CD4-positive, alpha-beta T cell treated with Interleukin-4 for 4 hours (primary cell): ENCODE data around the gene IGSF22.

ENCODE experiments used
- DNase-seq: peaks from one replicate; pipeline ENCODE4 v3.0.0-alpha.2; 2020

Gene IGSF22

DNA sequence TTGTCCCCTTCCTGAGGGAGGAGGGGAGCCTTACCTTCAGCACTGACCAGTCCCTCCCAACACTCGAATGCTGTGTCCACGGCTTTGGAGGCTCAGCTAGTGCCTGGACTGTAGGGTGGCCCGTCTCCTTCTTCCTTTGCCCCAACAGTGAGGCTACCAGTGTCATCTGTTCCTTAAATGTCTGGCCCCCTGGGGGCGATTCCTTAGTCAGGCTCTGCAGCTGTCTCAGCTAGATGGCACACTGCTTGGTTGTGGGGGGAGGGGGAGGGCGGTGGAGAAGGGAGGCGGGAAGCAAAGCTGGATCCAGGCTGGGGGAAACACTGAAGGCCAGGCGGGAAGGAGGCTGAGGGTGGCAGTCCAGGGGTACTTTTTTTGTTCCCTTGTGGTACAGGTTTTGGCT, at the start of gene IGSF22:
Gene IGSF22, minus strand, starts transcription at position 149 of the 400 bp plus-strand sequence. CDS start 1,952 bp downstream, outside the sequence.
- DNase-seq, result no peak

DNA sequence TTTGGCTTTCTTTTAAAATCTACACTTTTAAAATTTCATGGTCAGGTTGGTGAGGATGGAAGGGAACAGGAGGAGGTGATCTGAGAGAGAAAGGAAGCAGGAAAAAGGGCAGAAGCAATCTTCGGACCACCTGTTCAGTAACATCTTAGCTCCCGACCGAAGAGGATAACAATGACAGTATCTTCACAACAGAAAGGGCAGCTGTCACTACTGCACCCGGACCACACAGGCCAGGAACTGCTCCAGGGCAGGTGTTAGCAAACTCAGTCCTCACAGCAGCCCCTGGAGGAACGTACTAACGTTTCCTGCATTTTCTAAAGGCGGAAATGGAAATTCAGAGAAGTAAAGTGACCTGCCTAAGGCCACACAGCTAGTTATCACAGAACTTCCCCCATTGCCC, 48.8 kb upstream of the IGSF22 start:
- no peak for DNase-seq

DNA sequence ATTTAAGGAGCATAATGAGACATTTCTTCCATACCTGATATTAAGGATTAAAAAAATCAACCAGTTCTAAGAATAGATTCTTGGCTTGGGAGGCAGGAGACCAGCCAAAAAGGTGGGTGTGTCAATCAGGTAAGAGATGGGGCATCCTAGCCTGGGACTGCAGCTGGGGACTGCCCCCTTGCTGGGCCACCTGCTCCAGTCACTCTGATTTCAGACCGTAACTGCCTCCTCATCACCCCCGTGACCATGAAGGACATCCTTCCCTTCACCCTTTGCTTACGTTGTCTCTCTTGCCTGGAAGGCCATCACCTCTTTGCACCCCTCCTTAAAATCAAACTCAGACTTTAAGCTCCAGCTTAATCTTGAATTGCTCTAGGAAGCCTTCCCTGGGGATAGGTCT, 47.7 kb upstream of the IGSF22 start:
- DNase-seq, result no peak

DNA sequence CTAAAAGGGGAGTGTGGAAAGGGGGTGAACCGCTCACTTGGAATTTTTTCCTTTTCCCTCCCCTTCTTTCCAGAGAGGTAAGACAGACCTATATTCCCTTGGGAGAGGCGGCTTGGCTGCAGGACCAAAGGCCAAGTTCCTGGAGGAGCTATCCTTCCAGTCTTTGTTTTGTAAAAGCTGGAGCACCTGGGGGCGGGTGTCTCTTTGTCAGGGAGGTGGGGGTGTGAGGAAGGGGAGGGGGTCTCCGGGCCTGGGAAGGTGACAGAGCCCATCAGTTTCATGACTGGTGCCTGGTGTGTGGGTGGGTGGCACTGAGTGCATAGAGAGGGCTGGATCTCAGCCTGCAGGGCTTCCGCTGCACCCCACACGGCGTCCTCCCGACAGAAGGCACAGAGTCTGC, 47.1 kb upstream of the IGSF22 start:
- no peak for DNase-seq

DNA sequence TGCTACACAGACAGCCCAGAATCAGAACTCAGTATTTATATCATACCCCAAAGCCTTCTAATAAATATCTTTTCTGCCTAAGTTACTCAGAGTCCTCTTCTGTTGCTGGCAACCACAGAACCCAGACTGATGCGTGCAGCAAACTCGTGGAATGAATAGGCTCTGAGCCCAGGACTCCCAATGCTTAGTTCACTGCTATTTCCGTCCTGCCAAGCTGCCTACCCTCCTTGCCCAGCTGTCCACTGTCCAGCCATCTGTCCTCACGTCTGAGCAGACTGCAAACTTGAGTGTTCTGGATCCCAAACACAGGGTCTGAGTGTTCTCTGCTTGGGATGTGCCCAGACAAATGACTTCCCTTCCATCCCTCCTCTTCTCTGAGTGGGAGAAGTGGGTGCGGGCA, 46.2 kb upstream of the IGSF22 start:
- DNase-seq, result no peak

DNA sequence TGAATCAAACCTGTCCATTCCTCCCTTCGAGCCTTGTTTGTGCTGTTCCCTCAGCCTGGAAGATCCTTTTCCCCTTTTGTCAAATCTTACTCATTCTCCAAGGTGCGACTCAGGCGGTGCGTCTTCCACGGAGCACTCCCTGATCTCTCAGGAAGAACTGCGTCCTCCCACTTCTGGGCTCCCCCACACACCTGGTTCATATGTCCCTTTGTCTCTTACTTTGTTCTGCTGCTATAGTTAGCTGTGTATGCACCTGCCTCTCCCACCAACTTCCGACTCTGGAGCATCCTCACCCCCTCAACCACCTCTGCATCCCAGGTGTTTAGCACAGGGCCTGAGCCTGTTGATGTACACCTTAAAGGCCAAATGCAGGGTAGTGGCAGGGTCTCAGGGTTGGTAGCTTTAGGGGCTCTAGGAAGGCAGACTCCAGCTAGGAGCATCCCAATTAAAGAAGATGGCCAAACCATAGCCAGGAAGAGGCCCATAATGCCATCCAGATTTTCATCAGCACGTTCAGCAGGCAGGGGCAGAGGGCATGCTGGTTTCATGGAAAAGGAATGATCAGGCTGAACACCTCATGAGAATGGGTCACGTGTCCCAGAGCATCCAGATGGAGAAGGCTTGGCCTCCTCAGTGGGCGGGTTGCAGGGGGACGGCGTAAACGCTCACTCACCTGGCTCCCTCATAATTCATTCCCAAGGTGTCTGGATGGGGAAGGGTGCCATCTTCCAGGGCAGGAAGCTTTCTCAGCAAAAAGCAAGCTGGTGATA, 45.5 kb upstream of the IGSF22 start:
- DNase-seq, result no peak

DNA sequence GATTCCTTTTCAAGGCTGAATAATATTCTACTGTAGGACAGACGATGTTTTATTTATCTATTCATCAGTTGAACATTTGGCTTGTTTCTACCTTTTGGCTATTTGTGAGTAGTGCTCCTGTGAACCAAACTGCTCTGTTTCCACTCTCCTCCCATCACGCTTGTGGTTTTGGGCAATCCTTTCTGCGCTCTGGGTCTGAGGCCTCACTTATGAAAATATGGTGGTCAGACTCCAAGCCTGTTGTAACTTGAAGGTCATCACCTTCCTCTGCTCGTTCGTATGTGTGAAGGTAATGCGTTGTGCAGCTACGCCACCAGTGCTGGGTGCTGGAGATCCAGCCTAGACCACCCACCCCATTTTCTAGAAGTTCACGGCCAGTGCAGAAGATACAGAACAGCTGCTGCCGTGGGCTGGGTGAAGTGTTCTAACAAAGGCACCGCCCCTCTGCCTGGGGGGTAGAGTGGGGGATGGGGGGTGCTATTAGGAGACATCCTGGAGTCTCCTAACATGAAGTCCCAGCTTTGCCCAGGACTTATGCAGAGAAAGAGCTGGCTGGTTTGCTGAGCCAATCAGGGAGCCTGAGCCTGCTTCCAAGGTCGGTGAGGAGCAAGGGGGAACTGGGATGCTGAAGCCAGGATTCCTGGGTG, 44.6 kb upstream of the IGSF22 start:
- no peak for DNase-seq

DNA sequence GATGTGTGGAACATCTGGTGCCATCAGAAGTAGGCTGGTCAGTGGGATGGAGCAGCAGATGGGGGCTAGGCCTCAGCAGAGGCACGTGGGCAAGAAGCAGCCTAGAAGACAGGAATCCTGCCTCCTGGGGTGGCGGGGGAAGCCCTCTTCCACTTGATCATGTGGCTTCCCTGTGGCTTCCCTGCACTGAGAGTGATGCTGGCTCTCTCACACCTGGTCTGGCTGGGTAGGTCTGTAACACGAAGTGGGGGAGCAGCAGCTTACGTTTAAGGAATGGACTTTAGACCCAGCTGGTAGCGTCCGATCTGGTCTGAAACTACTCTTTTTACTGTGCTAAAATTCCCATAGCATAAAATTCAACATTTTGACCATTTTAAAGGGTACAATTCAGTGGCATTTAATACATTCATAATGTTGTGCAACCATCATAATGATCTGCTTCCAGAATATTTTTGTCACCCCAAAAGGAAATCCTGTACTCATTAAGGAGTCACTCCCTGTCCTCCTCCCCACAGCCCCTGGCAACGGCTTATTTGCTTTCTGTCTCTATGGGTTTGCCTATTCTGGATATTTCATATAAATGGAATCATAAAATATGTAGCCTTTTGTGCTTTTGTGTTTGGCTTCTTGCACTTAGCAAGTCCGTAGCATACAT, 43.9 kb upstream of the IGSF22 start:
- no peak for DNase-seq

DNA sequence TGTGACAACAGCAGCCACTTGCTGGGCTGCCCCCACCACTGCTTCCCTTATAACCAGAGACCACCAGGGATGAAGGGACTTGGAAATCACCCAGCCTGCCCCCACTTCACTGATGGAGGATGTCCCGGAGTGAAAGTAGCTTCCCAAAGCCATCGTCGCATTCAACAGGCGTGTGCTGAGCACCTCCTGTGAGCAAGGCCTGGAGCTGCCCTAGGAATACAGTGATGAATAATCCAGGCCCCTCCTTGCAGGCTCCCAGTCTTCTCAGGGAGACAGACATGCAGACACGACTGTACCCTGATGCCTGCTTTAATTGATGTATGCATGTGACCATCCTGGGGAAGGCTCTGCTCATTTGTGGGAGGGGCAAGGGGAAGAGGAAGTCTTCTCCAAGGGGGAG, 43.0 kb upstream of the IGSF22 start:
- no peak for DNase-seq

DNA sequence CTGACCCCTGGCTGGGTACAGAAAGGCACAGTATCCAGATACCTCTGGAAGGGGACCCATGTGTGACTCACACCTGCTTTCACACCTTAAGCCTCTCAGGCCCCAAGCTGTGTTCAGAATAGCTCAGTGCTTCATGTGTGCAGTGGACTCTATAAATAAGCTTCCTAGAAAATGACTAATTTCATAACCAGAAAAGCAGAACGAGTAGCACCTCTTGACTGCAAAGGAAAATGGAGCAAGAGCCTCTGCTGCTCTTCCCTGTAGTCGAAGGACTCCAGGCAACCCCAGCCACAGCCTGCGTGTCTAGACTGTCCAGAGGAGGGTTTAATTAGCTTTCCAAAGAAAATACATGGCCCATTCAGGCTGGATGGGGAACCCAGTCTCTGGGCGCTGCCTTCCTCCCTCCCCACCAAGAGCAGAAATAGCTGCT, 42.5 kb upstream of the IGSF22 start:
- DNase-seq, result no peak

DNA sequence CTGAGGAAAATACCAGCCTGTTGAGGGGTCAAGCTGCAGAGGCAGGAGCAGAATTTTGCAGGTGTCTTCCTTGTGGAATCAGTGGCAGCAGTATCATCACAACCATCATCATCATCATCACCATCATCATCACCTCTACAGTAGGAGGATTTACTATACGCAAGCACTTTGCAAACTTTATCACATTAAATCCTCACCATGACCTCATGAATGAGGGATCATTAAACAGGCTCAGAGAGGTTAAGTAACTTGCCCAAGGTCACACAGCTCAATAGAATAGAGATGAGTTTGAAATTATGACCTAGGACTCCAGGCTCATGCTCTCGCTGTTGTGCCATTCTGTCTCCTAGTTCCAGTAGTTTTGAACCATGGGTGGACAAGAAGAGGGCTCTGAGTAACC, 40.0 kb upstream of the IGSF22 start:
- DNase-seq, result no peak

DNA sequence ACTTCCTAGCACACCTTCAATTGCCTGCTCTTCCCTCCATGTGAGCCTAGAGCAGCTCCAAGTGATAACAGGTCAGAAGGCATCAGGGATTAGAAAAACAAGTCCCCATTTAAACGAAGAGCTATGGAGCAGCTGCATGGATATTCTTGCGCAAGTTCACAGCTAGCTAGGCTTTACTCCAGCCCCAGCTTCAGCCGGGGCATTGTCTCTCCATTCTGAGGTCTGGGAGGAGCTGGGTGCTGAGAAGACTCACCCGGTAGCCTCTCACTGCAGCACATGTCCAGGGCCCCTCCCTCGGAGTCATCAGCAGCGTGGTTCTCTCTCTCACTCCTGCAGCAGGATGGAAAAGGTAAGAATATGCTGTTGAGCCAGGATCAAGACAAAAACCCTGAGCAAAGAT, 39.6 kb upstream of the IGSF22 start:
- DNase-seq, result no peak

DNA sequence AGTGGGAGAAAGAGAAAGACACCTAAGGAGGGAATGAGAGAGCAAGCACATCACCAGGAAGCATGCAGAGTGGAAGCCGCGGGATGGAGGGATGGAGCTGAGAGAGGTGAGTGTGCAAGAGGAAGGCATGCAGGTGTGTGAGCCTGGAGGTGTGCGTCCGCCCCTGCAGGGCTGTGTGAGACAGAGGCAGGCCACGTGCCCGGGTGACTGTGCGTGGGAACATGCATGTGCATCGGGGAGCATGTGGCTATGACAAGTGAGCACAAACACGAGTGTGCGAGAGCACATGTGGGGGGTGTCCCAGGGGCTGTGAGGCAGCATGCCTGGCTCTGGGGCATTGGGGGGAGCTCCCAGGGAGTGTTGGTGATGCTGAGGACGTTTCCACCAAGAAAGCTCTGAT, 35.8 kb upstream of the IGSF22 start:
- no peak for DNase-seq

DNA sequence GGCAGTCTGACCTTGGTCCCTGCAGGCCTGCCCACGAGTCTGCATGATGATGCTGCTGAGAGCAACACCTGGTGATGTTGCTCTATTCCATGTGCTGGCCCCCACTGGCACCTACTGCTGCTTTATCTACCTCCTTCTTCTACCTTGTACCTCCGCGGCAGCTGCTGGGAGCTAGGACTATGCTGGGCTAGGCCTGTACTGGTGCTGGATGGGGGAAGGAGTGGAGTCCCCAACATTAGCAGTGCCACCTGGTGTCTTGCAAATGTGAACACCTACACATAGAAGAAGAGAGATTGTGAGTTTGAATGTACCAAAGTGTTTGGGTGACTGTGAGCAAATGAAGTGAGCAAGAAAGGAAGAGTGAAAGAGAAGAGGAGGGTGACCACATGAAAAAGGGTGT, 35.2 kb upstream of the IGSF22 start:
- DNase-seq, result no peak

DNA sequence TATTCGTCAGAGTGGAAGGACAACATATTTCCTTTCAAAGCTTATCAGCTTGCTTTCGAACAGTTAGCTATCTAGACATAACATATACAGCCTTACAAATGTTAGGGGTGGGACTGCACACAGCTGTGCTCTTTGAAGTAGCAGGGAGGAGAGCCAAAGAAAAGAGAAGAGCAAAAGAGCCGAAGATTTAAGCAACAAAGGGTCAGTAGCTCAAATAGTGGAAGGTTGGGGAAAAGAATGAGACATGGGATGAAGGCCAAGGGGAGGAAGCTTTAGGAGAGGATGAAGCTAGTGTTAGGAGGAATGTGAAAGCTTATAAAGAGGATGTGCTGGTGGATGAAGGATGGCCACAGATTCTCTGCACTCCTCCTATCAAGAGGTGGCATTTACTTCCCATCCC, 31.8 kb upstream of the IGSF22 start:
- DNase-seq, result no peak

DNA sequence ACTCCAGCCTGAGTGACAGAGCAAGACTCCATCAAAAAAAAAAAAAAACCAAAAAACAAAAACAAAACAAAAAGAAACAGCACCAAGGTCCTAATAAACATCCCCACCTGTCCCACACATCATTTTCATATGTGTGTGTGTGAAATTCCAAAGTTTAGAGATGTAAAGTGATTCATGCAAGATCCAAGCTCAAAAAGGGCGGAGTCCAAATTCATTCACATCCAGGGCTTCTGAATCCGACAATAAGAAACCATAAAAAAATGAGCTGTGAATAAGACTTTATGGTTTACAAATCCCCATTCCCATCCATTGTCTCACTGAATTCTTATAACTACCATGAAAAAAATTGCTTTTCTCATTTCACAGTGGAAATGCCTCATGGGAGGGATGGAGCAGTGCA, 30.9 kb upstream of the IGSF22 start:
- no peak for DNase-seq

DNA sequence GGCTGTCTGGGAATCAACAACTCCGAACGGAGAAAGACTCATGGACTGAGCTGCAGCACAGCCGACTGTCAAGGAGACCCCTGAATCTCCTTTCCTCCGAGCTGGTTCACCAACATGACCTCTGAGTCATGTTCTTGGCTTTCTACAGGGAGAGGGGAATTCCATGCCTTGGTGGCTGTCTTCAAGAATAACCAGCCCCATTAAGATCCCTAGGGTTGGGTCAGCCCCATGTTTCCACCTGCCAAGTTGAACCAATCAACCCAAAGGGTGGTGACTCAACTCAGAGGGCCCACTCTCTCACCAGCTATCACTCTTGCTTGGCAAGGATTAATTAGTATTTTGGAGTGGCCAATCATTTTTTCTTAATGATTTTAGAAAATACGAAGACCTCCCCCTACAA, 28.3 kb upstream of the IGSF22 start:
- DNase-seq, result no peak

DNA sequence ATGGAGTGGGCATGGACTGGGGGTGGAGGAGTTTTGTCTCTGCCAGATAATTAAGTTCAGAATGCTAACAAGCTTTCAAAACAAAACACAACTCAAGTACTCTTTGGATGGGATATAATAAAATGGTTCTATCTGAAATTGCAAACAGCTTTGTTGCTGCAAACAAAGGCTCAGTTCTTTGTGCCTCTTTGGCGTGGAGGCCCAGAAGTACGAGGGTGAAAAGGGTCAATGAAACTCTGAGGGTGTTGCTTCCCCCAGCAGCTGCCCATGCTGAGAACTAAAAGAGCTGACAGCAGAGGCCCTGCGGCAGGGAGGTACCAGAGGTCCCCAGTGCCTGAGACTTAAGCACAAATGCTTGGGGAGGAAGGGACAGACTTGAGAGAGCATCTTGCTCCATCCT, 26.5 kb upstream of the IGSF22 start:
- DNase-seq, result no peak

DNA sequence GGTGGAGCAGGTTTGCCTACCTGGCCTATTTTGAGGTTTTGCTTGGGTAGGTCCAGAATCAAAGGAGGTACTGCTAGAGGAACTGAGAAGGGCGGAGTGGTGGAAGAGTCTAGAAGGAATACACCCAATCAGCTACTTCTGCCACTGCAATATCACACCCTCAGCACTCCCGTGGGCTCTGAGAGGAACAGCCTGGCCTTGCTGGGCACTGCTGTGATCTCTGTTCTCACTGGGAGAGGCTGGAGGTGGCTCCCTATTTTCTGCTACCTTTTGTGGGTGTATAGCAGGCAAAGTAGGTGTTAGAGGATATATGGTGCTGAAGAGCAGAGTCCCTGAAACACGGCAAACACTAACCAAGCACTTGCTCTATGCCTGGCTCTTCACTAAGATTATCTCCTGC, 25.0 kb upstream of the IGSF22 start:
- DNase-seq, result no peak

DNA sequence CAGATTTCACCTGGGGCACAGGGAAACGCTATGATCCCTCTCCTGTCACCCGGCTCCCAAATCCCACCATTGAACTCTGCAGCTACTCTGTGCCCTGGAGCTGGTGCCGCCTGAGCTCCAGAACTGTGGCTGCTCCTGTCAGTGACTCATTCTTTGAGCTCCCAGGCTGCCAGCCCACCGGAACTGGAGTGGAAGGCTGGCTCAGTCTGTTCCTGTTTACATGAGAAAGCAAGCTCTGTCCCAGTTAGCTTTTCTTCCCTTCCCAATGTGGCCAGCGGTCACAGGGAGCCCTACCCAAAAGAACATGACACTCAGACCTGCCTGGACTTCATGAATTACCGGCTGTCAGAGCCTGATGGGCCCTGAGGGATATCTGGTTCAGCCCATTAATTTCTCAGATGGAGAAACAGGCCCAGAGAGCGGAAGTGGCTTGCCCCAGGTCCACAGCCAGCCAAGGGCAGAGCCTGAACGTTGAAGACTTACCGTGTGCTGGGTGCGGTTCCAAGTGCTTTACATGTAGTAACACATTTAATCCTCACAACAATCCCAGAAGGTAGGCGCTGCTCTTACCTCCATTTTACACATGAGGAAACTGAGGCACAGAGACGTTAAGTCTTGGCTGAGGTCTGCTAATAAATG, 23.8 kb upstream of the IGSF22 start:
- no peak for DNase-seq

DNA sequence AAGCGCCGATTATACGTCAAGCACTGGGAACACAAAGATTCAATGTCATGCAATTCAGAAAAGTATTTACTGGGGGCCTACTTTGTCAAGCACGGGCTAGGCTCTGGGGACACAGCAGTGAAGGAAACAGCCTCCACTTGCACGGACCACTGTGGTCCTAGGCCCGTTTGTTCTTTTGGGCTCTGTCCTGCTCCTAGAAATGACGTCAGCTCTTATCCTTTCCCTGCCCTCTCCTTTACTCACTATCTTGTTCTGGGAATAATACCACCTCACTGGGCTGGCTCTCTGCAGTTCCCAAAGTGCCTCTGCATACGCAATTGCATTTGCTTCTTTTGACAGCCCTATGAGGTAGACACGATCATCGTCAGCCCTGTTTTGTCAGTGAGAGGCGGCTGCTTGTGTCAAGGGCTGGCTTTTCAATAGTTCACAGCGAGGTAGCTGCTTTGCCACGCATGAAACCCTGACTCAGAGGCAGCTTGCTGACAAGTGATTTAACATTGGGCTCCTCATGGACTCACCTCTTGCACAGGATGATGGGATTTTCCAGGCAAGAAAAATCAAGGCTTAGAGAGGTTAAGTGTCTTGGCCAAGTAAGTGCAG, 22.9 kb upstream of the IGSF22 start:
- no peak for DNase-seq

DNA sequence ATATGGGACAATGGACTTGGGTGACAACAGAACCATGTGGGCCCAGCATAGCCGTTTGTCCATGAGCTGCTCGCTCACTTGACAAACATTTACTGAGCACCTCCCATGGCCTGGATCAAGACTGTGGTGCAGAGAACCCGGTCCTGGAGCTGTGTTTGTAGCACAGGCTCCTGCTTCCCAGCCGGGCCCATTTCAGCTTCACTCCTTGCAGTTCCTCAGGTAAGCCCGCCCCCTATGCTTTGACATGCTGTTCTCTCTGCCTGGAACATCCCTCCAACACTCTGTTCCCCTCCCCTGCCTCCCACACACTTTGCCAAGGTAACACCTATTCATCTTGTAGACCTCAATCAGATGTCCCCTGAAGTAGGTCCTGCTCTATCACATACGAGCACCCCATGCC, 19.3 kb upstream of the IGSF22 start:
- DNase-seq, result no peak

DNA sequence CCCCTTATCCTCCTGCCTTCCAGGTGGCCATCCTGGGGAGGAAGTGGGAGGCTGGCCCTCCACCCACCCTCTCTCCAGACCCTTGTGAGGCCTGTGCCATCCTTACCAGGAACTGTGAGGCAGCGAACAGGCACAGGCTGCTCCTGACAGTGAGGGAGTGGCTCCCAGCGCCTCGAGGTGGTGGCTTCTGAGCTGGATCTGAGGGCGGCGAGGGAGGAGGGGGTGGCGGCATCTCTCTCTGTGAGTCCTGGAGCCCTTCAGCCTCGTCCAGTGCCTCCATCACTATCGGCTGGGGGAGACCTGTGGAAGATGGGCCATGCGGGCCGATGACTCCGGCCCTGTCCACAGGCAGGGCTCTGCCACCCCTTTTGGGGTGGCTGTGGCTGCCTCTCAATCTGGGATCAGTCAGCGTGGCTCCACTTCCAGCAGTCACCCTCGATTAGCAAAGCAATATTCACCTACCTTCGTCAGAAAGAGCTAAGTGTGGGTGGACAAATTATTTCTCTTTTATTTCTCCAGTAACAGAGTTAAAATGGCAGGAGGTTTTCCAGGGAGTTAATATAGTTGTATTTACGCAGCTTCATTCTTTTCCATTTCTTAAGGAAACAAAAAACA, 18.0 kb upstream of the IGSF22 start:
- no peak for DNase-seq
